Fibroblast of skin of right biceps (primary cell): ENCODE measurements around the gene CDC42SE2.
A peak's percentile ranks its signal among the peaks of the same experiment; 100 is the strongest.
"Not testable (repeated sequence)": the region's sequence is repeated elsewhere in the genome, so short reads cannot be mapped to it uniquely, and the experiment has no call there.

Source experiments
- DNase-seq: peaks from one replicate; pipeline ENCODE4 v3.0.0-alpha.2; 2013

The CDC42SE2 gene

GRCh38 chr5:131396630-131397273 lies 132.9 kb downstream of the CDC42SE2 start:
- DNase-seq = no peak

- not testable (repeated sequence) for DNase-seq
Measured at GRCh38 chr5:131399007-131399406, 135.2 kb downstream of the CDC42SE2 start.

- DNase-seq = no peak
Measured at GRCh38 chr5:131400585-131400984, 136.7 kb downstream of the CDC42SE2 start.

- DNase-seq = no peak
Measured at GRCh38 chr5:131405674-131406073, 141.8 kb downstream of the CDC42SE2 start.

- DNase-seq = no peak
Measured at GRCh38 chr5:131406076-131406475, 142.2 kb downstream of the CDC42SE2 start.

- DNase-seq = no peak
Measured at GRCh38 chr5:131406975-131407638, 143.3 kb downstream of the CDC42SE2 start.

- DNase-seq = peak; percentile 46
Measured at GRCh38 chr5:131413605-131414559, 150.0 kb downstream of the CDC42SE2 start.

GRCh38 chr5:131416729-131417128 lies 152.9 kb downstream of the CDC42SE2 start:
- no peak for DNase-seq

GRCh38 chr5:131417240-131417869 lies 153.5 kb downstream of the CDC42SE2 start:
- DNase-seq = peak; percentile 65

- no peak for DNase-seq
Measured at GRCh38 chr5:131418846-131419245, 155.0 kb downstream of the CDC42SE2 start.

GRCh38 chr5:131419877-131420276 lies 156.0 kb downstream of the CDC42SE2 start:
- DNase-seq = no peak

GRCh38 chr5:131423056-131423455 lies 159.2 kb downstream of the CDC42SE2 start:
- peak; percentile 26 for DNase-seq

GRCh38 chr5:131426011-131426410 lies 162.2 kb downstream of the CDC42SE2 start:
- DNase-seq = no peak

GRCh38 chr5:131430794-131431193 lies 166.9 kb downstream of the CDC42SE2 start:
- DNase-seq = peak; percentile 2

GRCh38 chr5:131431794-131432193 lies 167.9 kb downstream of the CDC42SE2 start:
- DNase-seq = no peak

- DNase-seq = no peak
Measured at GRCh38 chr5:131433109-131433508, 169.3 kb downstream of the CDC42SE2 start.

GRCh38 chr5:131436081-131436480 lies 172.2 kb downstream of the CDC42SE2 start:
- DNase-seq = no peak

GRCh38 chr5:131441184-131441583 lies 177.3 kb downstream of the CDC42SE2 start:
- peak; percentile 15 for DNase-seq
